GM23338 (cell line): ENCODE results near the gene CNTNAP1. TPM values are rescaled to one million over a fixed set of nuclear protein-coding genes. Genes with fewer than 3 reads are reported as not detected.

Experiments used
- ATAC-seq: fragments of 200-7000 bp; cut with Tn5 transposase; 3 replicates; pipeline ENCODE4 v1.9.1; 2020
- DNase-seq: peaks from one replicate; pipeline ENCODE4 v3.0.0-alpha.2; 2015; ENCODE audit warnings: low spot score
- H2AFZ ChIP-seq: fragments of 200-600 bp; sonication (generic); 2 replicates; pipeline ENCODE4 v1.8.0; 2016; ENCODE audit warnings: antibody characterized with exemption, mild to moderate bottlenecking, moderate library complexity
- H3F3A ChIP-seq: fragments of 200-600 bp; sonication (generic); replicated peaks from 2 replicates; pipeline ENCODE4 v1.8.0; 2017; ENCODE audit warnings: antibody characterized with exemption, mixed run types, low read depth
- H3K27ac ChIP-seq: fragments of 200-600 bp; sonication (generic); 2 replicates; pipeline ENCODE4 v1.6.1; 2016; ENCODE audit warnings: low read depth
- H3K27me3 ChIP-seq: fragments of 200-600 bp; sonication (generic); 2 replicates; pipeline ENCODE4 v1.8.0; 2016; ENCODE audit warnings: mild to moderate bottlenecking, mixed run types, moderate library complexity; ENCODE audit not compliant: insufficient read depth
- H3K36me3 ChIP-seq: fragments of 200-600 bp; sonication (generic); 2 replicates; pipeline ENCODE4 v1.8.0; 2016; ENCODE audit warnings: mild to moderate bottlenecking; ENCODE audit not compliant: insufficient read depth
- H3K4me1 ChIP-seq: fragments of 200-600 bp; sonication (generic); 2 replicates; pipeline ENCODE4 v1.8.0; 2016; ENCODE audit warnings: mild to moderate bottlenecking, moderate library complexity; ENCODE audit not compliant: insufficient read depth
- H3K4me2 ChIP-seq: fragments of 200-600 bp; sonication (generic); 2 replicates; pipeline ENCODE4 v1.7.1; 2017; ENCODE audit warnings: mixed run types
- H3K4me3 ChIP-seq: fragments of 200-600 bp; sonication (generic); 2 replicates; pipeline ENCODE4 v1.6.1; 2016; ENCODE audit warnings: mixed run types
- H3K79me2 ChIP-seq: fragments of 200-600 bp; sonication (generic); replicated peaks from 2 replicates; pipeline ENCODE4 v1.8.0; 2017; ENCODE audit warnings: mild to moderate bottlenecking; ENCODE audit not compliant: insufficient read depth
- H3K9me2 ChIP-seq: fragments of 200-600 bp; sonication (generic); 2 replicates; pipeline ENCODE4 v1.8.0; 2017; ENCODE audit not compliant: insufficient read depth
- H4K20me1 ChIP-seq: fragments of 200-600 bp; sonication (generic); replicated peaks from 2 replicates; pipeline ENCODE4 v1.8.0; 2017; ENCODE audit warnings: mild to moderate bottlenecking; ENCODE audit not compliant: insufficient read depth
- H3K27ac Mint-ChIP-seq: 2 replicates; pipeline ENCODE4 v1.8.0; 2020; ENCODE audit warnings: inconsistent platforms, mild to moderate bottlenecking, moderate library complexity, mixed read lengths
- H3K27me3 Mint-ChIP-seq: 3 replicates; pipeline ENCODE4 v1.8.0; 2022; ENCODE audit warnings: low read depth, mild to moderate bottlenecking, moderate library complexity, mixed read lengths, inconsistent platforms; ENCODE audit not compliant: insufficient read depth, poor library complexity
- H3K36me3 Mint-ChIP-seq: 3 replicates; pipeline ENCODE4 v1.8.0; 2021; ENCODE audit warnings: low read depth, mild to moderate bottlenecking, inconsistent platforms, moderate library complexity, mixed read lengths
- H3K4me1 Mint-ChIP-seq: 3 replicates; pipeline ENCODE4 v1.8.0; 2020; ENCODE audit warnings: mild to moderate bottlenecking, inconsistent platforms, mixed read lengths
- H3K4me3 Mint-ChIP-seq: 3 replicates; pipeline ENCODE4 v1.8.0; 2021; ENCODE audit warnings: moderate library complexity, mild to moderate bottlenecking, inconsistent platforms, mixed read lengths
- H3K9me3 Mint-ChIP-seq: 3 replicates; pipeline ENCODE4 v1.8.0; 2020; ENCODE audit warnings: moderate library complexity, mild to moderate bottlenecking, inconsistent platforms, mixed read lengths
- CREB1 ChIP-seq: fragments of 250-450 bp; sonication (Bioruptor Pico); IDR thresholded peaks from 2 replicates; pipeline ENCODE4 v1.5.0; 2020; ENCODE audit warnings: low read depth, mild to moderate bottlenecking, moderate library complexity
- EZH2 ChIP-seq: fragments of 200-600 bp; sonication (generic); IDR thresholded peaks from one replicate; pipeline ENCODE4 v1.8.0; 2017; ENCODE audit warnings: antibody characterized with exemption, mild to moderate bottlenecking, low read depth; ENCODE audit not compliant: unreplicated experiment
- EZH2phosphoT487 ChIP-seq: fragments of 200-600 bp; sonication (generic); IDR thresholded peaks from one replicate; pipeline ENCODE4 v1.8.1; 2018; ENCODE audit warnings: antibody characterized with exemption; ENCODE audit not compliant: unreplicated experiment
- JUNB ChIP-seq: IDR thresholded peaks from one replicate; pipeline ENCODE4 v1.6.1; 2016; ENCODE audit warnings: antibody characterized with exemption; ENCODE audit not compliant: unreplicated experiment
- NANOG ChIP-seq: IDR thresholded peaks from 2 replicates; pipeline ENCODE4 v1.6.1; 2016; ENCODE audit warnings: antibody characterized with exemption, borderline replicate concordance
- POLR2AphosphoS5 ChIP-seq: IDR thresholded peaks from 2 replicates; pipeline ENCODE4 v1.6.1; 2016; ENCODE audit warnings: antibody characterized with exemption, low read depth
- STAT1 ChIP-seq: IDR thresholded peaks from one replicate; pipeline ENCODE4 v1.6.1; 2016; ENCODE audit warnings: antibody characterized with exemption; ENCODE audit not compliant: unreplicated experiment
- ZNF114 ChIP-seq: fragments of 250-450 bp; sonication (Bioruptor Pico); IDR thresholded peaks from 2 replicates; pipeline ENCODE4 v1.5.0; 2020; ENCODE audit warnings: mild to moderate bottlenecking, moderate library complexity
- ZNF331 ChIP-seq: fragments of 250-450 bp; sonication (Bioruptor Pico); IDR thresholded peaks from 2 replicates; pipeline ENCODE4 v1.5.0; 2020; ENCODE audit warnings: low read depth, mild to moderate bottlenecking, moderate library complexity
- polyA plus RNA-seq: library from polyadenylated mRNA; unstranded; fragments of >200 nt; fragmentation: Nextera tagmentation; extraction: Ambion mirVana; gene quantifications from 2 replicates; pipeline ENCODE4 v1.2.1, GENCODE V29; 2016
- total RNA-seq: library from RNA; depleted of rRNA; stranded (reverse); fragments of >200 nt; shearing (Covaris generic); gene quantifications from 2 replicates; pipeline ENCODE4 v1.2.3, GENCODE V29; 2014
- TF ChIP-seq, protein P1 (sequence below), 2 experiments: fragments of 200-600 bp in 1 of 2; sonication (generic) in 1 of 2; conservative IDR thresholded peaks; 2 replicates each; pipeline versions ENCODE4 v1.5.1 to v1.6.1; 2016 to 2017; ENCODE audit warnings: antibody characterized with exemption in 2 of 2, low read depth in 2 of 2, mild to moderate bottlenecking in 2 of 2, moderate library complexity in 1 of 2
- TF ChIP-seq, protein P2 (sequence below): fragments of 250-450 bp; sonication (Bioruptor Pico); IDR thresholded peaks from 2 replicates; pipeline ENCODE4 v1.5.0; 2020; ENCODE audit warnings: mild to moderate bottlenecking, moderate library complexity
- TF ChIP-seq, protein P3 (sequence below): IDR thresholded peaks from one replicate; pipeline ENCODE4 v1.6.1; 2018; ENCODE audit warnings: antibody characterized with exemption; ENCODE audit not compliant: unreplicated experiment
- TF ChIP-seq, protein P4 (sequence below): IDR thresholded peaks from 2 replicates; pipeline ENCODE4 v1.6.1; 2016; ENCODE audit warnings: antibody characterized with exemption

The CNTNAP1 gene
- total and polyA plus RNA-seq, 2 experiments from 2014 or later, result 1.3 to 5.0 TPM

DNA sequence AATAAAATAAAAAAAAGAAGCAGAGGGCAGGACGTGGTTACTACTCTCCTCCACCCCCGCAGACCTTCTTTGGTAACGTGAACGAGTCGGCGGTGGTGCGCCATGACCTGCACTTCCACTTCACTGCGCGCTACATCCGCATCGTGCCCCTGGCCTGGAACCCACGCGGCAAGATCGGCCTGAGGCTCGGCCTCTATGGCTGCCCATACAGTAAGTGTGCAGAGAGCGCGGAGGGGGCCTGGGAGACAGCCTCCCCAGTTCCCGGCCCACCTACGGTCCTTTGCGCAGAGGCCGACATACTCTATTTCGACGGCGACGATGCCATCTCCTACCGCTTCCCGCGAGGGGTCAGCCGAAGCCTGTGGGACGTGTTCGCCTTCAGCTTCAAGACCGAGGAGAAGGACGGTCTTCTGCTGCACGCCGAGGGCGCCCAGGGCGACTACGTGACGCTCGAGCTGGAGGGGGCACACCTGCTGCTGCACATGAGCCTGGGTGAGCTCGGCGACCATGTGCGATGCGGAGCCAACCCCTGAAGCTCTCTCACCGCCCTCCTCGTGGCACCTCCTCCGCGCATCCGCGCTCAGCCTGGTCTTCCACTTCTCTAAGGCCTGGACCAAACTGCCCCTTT lies 2.7 kb downstream of the CNTNAP1 start:
- Histone ChIP-seq H3K27me3 (peaks cover 53% of the 10 kb centered on the region), H4K20me1 (0 out of 2 replicates have a peak, but pooled peaks cover 2% of the 10 kb centered on the region), H3K4me2 (no peak overlapping the region), H3K4me1 (peaks cover 25% of the 10 kb centered on the region; the same call in 1 of the 2 replicates), H3K4me3 (no peak overlapping the region), H3K79me2 (no peaks in the 10 kb centered on the region), H3K9me2 (no peaks in the 10 kb centered on the region), H3F3A (peaks cover 32% of the 10 kb centered on the region; the same call in 1 of the 2 replicates), H2AFZ (no peak overlapping the region), H3K36me3 (no peaks in the 10 kb centered on the region), H3K27ac (no peak overlapping the region)
- ATAC-seq, result no peak
- Mint-ChIP-seq H3K4me3 (no peak overlapping the region), H3K36me3 (peaks cover 26% of the 10 kb centered on the region), H3K9me3 (peaks cover 3% of the 10 kb centered on the region; the same call in 1 of the 3 replicates), H3K27me3 (peaks cover 41% of the 10 kb centered on the region), H3K27ac (no peak overlapping the region), H3K4me1 (peaks cover 46% of the 10 kb centered on the region)
- no peak for TF ChIP-seq NANOG
- TF ChIP-seq CREB1 (CRISPR knock-in tag), result no peak
- no peak for TF ChIP-seq STAT1
- TF ChIP-seq POLR2AphosphoS5, result no peak
- TF ChIP-seq JUNB, result no peak
- TF ChIP-seq, protein P1, sequence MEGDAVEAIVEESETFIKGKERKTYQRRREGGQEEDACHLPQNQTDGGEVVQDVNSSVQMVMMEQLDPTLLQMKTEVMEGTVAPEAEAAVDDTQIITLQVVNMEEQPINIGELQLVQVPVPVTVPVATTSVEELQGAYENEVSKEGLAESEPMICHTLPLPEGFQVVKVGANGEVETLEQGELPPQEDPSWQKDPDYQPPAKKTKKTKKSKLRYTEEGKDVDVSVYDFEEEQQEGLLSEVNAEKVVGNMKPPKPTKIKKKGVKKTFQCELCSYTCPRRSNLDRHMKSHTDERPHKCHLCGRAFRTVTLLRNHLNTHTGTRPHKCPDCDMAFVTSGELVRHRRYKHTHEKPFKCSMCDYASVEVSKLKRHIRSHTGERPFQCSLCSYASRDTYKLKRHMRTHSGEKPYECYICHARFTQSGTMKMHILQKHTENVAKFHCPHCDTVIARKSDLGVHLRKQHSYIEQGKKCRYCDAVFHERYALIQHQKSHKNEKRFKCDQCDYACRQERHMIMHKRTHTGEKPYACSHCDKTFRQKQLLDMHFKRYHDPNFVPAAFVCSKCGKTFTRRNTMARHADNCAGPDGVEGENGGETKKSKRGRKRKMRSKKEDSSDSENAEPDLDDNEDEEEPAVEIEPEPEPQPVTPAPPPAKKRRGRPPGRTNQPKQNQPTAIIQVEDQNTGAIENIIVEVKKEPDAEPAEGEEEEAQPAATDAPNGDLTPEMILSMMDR (conservative IDR thresholded peaks at IDR 0.05; ENCODE audit: low read depth in 2 of 2), result no peak
- no peak for TF ChIP-seq EZH2phosphoT487
- TF ChIP-seq, protein P2, sequence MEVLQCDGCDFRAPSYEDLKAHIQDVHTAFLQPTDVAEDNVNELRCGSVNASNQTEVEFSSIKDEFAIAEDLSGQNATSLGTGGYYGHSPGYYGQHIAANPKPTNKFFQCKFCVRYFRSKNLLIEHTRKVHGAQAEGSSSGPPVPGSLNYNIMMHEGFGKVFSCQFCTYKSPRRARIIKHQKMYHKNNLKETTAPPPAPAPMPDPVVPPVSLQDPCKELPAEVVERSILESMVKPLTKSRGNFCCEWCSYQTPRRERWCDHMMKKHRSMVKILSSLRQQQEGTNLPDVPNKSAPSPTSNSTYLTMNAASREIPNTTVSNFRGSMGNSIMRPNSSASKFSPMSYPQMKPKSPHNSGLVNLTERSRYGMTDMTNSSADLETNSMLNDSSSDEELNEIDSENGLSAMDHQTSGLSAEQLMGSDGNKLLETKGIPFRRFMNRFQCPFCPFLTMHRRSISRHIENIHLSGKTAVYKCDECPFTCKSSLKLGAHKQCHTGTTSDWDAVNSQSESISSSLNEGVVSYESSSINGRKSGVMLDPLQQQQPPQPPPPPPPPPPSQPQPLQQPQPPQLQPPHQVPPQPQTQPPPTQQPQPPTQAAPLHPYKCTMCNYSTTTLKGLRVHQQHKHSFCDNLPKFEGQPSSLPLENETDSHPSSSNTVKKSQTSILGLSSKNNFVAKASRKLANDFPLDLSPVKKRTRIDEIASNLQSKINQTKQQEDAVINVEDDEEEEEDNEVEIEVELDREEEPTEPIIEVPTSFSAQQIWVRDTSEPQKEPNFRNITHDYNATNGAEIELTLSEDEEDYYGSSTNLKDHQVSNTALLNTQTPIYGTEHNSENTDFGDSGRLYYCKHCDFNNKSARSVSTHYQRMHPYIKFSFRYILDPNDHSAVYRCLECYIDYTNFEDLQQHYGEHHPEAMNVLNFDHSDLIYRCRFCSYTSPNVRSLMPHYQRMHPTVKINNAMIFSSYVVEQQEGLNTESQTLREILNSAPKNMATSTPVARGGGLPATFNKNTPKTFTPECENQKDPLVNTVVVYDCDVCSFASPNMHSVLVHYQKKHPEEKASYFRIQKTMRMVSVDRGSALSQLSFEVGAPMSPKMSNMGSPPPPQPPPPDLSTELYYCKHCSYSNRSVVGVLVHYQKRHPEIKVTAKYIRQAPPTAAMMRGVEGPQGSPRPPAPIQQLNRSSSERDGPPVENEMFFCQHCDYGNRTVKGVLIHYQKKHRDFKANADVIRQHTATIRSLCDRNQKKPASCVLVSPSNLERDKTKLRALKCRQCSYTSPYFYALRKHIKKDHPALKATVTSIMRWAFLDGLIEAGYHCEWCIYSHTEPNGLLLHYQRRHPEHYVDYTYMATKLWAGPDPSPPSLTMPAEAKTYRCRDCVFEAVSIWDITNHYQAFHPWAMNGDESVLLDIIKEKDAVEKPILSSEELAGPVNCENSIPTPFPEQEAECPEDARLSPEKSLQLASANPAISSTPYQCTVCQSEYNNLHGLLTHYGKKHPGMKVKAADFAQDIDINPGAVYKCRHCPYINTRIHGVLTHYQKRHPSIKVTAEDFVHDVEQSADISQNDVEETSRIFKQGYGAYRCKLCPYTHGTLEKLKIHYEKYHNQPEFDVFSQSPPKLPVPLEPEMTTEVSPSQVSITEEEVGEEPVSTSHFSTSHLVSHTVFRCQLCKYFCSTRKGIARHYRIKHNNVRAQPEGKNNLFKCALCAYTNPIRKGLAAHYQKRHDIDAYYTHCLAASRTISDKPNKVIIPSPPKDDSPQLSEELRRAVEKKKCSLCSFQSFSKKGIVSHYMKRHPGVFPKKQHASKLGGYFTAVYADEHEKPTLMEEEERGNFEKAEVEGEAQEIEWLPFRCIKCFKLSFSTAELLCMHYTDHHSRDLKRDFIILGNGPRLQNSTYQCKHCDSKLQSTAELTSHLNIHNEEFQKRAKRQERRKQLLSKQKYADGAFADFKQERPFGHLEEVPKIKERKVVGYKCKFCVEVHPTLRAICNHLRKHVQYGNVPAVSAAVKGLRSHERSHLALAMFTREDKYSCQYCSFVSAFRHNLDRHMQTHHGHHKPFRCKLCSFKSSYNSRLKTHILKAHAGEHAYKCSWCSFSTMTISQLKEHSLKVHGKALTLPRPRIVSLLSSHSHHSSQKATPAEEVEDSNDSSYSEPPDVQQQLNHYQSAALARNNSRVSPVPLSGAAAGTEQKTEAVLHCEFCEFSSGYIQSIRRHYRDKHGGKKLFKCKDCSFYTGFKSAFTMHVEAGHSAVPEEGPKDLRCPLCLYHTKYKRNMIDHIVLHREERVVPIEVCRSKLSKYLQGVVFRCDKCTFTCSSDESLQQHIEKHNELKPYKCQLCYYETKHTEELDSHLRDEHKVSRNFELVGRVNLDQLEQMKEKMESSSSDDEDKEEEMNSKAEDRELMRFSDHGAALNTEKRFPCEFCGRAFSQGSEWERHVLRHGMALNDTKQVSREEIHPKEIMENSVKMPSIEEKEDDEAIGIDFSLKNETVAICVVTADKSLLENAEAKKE (CRISPR knock-in tag), result no peak
- TF ChIP-seq, protein P3, sequence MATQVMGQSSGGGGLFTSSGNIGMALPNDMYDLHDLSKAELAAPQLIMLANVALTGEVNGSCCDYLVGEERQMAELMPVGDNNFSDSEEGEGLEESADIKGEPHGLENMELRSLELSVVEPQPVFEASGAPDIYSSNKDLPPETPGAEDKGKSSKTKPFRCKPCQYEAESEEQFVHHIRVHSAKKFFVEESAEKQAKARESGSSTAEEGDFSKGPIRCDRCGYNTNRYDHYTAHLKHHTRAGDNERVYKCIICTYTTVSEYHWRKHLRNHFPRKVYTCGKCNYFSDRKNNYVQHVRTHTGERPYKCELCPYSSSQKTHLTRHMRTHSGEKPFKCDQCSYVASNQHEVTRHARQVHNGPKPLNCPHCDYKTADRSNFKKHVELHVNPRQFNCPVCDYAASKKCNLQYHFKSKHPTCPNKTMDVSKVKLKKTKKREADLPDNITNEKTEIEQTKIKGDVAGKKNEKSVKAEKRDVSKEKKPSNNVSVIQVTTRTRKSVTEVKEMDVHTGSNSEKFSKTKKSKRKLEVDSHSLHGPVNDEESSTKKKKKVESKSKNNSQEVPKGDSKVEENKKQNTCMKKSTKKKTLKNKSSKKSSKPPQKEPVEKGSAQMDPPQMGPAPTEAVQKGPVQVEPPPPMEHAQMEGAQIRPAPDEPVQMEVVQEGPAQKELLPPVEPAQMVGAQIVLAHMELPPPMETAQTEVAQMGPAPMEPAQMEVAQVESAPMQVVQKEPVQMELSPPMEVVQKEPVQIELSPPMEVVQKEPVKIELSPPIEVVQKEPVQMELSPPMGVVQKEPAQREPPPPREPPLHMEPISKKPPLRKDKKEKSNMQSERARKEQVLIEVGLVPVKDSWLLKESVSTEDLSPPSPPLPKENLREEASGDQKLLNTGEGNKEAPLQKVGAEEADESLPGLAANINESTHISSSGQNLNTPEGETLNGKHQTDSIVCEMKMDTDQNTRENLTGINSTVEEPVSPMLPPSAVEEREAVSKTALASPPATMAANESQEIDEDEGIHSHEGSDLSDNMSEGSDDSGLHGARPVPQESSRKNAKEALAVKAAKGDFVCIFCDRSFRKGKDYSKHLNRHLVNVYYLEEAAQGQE, result no peak
- TF ChIP-seq ZNF331 (CRISPR knock-in tag), result no peak
- TF ChIP-seq ZNF114 (CRISPR knock-in tag), result no peak
- no peak for TF ChIP-seq EZH2
- TF ChIP-seq, protein P4, sequence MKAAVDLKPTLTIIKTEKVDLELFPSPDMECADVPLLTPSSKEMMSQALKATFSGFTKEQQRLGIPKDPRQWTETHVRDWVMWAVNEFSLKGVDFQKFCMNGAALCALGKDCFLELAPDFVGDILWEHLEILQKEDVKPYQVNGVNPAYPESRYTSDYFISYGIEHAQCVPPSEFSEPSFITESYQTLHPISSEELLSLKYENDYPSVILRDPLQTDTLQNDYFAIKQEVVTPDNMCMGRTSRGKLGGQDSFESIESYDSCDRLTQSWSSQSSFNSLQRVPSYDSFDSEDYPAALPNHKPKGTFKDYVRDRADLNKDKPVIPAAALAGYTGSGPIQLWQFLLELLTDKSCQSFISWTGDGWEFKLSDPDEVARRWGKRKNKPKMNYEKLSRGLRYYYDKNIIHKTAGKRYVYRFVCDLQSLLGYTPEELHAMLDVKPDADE, result no peak
- no peak for DNase-seq
